ENCODE results near the gene SLC16A14.

Gene SLC16A14

GRCh38 chr2:230012267-230012884 is 56.3 kb downstream of the SLC16A14 start:
- no peak for TF ChIP-seq CTCF (IDR thresholded peaks at IDR 0.05; ENCODE audit: low read depth, low read length)
- no peak for DNase-seq (ENCODE audit: low read depth, low spot score)
- in situ Hi-C loops (cut with HindIII; ENCODE audit: low sequenced_read_pairs), result no loop called here
- no peak overlapping the region for H3K4me3 ChIP-seq (ENCODE audit: low read depth, low read length)

GRCh38 chr2:230011617-230012016 is 57.1 kb downstream of the SLC16A14 start:
- DNase-seq (ENCODE audit: low read depth, low spot score), result peak; percentile 46
- no peak for TF ChIP-seq CTCF (IDR thresholded peaks at IDR 0.05; ENCODE audit: low read depth, low read length)
- no peak overlapping the region for H3K4me3 ChIP-seq (ENCODE audit: low read depth, low read length)
- in situ Hi-C loops (cut with HindIII; ENCODE audit: low sequenced_read_pairs), result no loop called here

GRCh38 chr2:230010501-230010900 is 58.2 kb downstream of the SLC16A14 start:
- TF ChIP-seq CTCF (IDR thresholded peaks at IDR 0.05; ENCODE audit: low read depth, low read length), result no peak
- in situ Hi-C loops (cut with HindIII; ENCODE audit: low sequenced_read_pairs), result no loop called here
- H3K4me3 ChIP-seq (ENCODE audit: low read depth, low read length), result no peak overlapping the region
- no peak for DNase-seq (ENCODE audit: low read depth, low spot score)

GRCh38 chr2:230008708-230009066 is 60.0 kb downstream of the SLC16A14 start:
- TF ChIP-seq CTCF (IDR thresholded peaks at IDR 0.05; ENCODE audit: low read depth, low read length), result no peak
- in situ Hi-C loops (cut with HindIII; ENCODE audit: low sequenced_read_pairs), result no loop called here
- no peak for DNase-seq (ENCODE audit: low read depth, low spot score)
- H3K4me3 ChIP-seq (ENCODE audit: low read depth, low read length), result no peak overlapping the region

GRCh38 chr2:230007931-230008707 is 60.6 kb downstream of the SLC16A14 start:
- in situ Hi-C loops (cut with HindIII; ENCODE audit: low sequenced_read_pairs), result no loop called here
- no peak overlapping the region for H3K4me3 ChIP-seq (ENCODE audit: low read depth, low read length)
- DNase-seq (ENCODE audit: low read depth, low spot score), result peak; percentile 74
- TF ChIP-seq CTCF (IDR thresholded peaks at IDR 0.05; ENCODE audit: low read depth, low read length), result peak; percentile 78

- no peak for DNase-seq (ENCODE audit: low read depth, low spot score)
- in situ Hi-C loops (cut with HindIII; ENCODE audit: low sequenced_read_pairs), result no loop called here
- no peak overlapping the region for H3K4me3 ChIP-seq (ENCODE audit: low read depth, low read length)
- no peak for TF ChIP-seq CTCF (IDR thresholded peaks at IDR 0.05; ENCODE audit: low read depth, low read length)
Observed at GRCh38 chr2:230000118-230000841, 68.4 kb downstream of the SLC16A14 start.

All from astrocyte of the spinal cord (primary cell).